IMR-90 (cell line): Measurements from ENCODE around the gene DSE. TPM values are rescaled to one million over a fixed set of nuclear protein-coding genes. Genes with fewer than 3 reads are reported as not detected.

Experiments
- ATAC-seq: fragments of 200-7000 bp; cut with Tn5 transposase; 2 replicates; pipeline ENCODE4 v1.9.1; 2020; ENCODE audit warnings: low read depth, mild to moderate bottlenecking, moderate library complexity
- BruUV-seq: library from RNA; stranded (reverse); fragments of 400-500 nt; replicated peaks from 2 replicates; lab custom pipeline; 2021; lab: Mats Ljungman, UMichigan
- CTCF ChIA-PET: fragments of 300-600 bp; formaldehyde crosslinking; extraction: SDS; loops from one replicate; lab custom pipeline; 2021; ENCODE audit warnings: antibody characterized with exemption; lab: Yijun Ruan, JAX
- POLR2A ChIA-PET: fragments of 300-600 bp; sonication (Branson Sonifier 250); formaldehyde crosslinking; loops from one replicate; lab custom pipeline; 2022; ENCODE audit warnings: antibody characterized with exemption; ENCODE audit not compliant: unreplicated experiment; lab: Charles Lee
- DNase-seq: peaks from one replicate; pipeline ENCODE4 v3.0.0; 2013
- H2AFZ ChIP-seq: replicated peaks from 2 replicates; pipeline ENCODE3; 2013; ENCODE audit warnings: low read length, mild to moderate bottlenecking; ENCODE audit not compliant: poor library complexity
- H2AK5ac ChIP-seq: 2 replicates; pipeline ENCODE4 v1.6.1; 2013; ENCODE audit warnings: low read depth, low read length, inconsistent platforms
- H2AK9ac ChIP-seq: replicated peaks from 2 replicates; pipeline ENCODE3; 2013; ENCODE audit warnings: mild to moderate bottlenecking, low read depth, low read length, moderate library complexity; ENCODE audit not compliant: poor library complexity
- H2BK120ac ChIP-seq: 2 replicates; pipeline ENCODE4 v1.6.1; 2013; ENCODE audit warnings: low read depth, low read length, inconsistent platforms
- H2BK15ac ChIP-seq: 3 replicates; pipeline ENCODE4 v1.6.1; 2013; ENCODE audit warnings: low read depth, low read length, inconsistent platforms
- H2BK20ac ChIP-seq: 2 replicates; pipeline ENCODE4 v1.6.1; 2013; ENCODE audit warnings: low read depth, mild to moderate bottlenecking, inconsistent platforms, low read length, moderate library complexity
- H2BK5ac ChIP-seq: 2 replicates; pipeline ENCODE4 v1.6.1; 2013; ENCODE audit warnings: mild to moderate bottlenecking, low read depth, low read length, inconsistent platforms; ENCODE audit not compliant: poor library complexity, severe bottlenecking
- H3K14ac ChIP-seq: replicated peaks from 2 replicates; pipeline ENCODE4 v1.6.1; 2013; ENCODE audit warnings: low read depth, low read length, inconsistent platforms
- H3K18ac ChIP-seq: 2 replicates; pipeline ENCODE4 v1.6.1; 2013; ENCODE audit warnings: low read depth, low read length, control low read depth
- H3K23ac ChIP-seq: 2 replicates; pipeline ENCODE4 v1.6.1; 2013; ENCODE audit warnings: low read depth, low read length, inconsistent platforms
- H3K27ac ChIP-seq: 2 replicates; pipeline ENCODE4 v1.5.1; 2013; ENCODE audit warnings: mild to moderate bottlenecking, control low read depth, low read length; ENCODE audit not compliant: insufficient read depth
- H3K27me3 ChIP-seq: 2 replicates; pipeline ENCODE4 v1.6.1; 2013; ENCODE audit warnings: low read length; ENCODE audit not compliant: control insufficient read depth, insufficient read depth
- H3K36me3 ChIP-seq: 2 replicates; pipeline ENCODE4 v1.6.1; 2013; ENCODE audit warnings: low read length, mixed read lengths; ENCODE audit not compliant: control insufficient read depth, insufficient read depth
- H3K4ac ChIP-seq: 2 replicates; pipeline ENCODE4 v1.6.1; 2013; ENCODE audit warnings: low read depth, low read length, inconsistent platforms
- H3K4me1 ChIP-seq: 2 replicates; pipeline ENCODE4 v1.6.1; 2013; ENCODE audit warnings: low read length, mixed read lengths; ENCODE audit not compliant: control insufficient read depth, insufficient read depth
- H3K4me2 ChIP-seq: 2 replicates; pipeline ENCODE4 v1.6.1; 2013; ENCODE audit warnings: low read depth, mild to moderate bottlenecking, control low read depth, low read length, moderate library complexity
- H3K4me3 ChIP-seq: 2 replicates; pipeline ENCODE4 v1.5.1; 2013; ENCODE audit warnings: low read depth, mild to moderate bottlenecking, control low read depth, low read length, moderate library complexity; ENCODE audit not compliant: insufficient read depth
- H3K56ac ChIP-seq: 2 replicates; pipeline ENCODE4 v1.6.1; 2013; ENCODE audit warnings: low read length, inconsistent platforms; ENCODE audit not compliant: insufficient read depth; ENCODE audit errors: extremely low read depth
- H3K79me1 ChIP-seq, 2 experiments: 2 replicates each; pipeline ENCODE4 v1.6.1; 2013; ENCODE audit warnings: low read length in 2 of 2, inconsistent platforms in 1 of 2, low read depth in 1 of 2
- H3K9ac ChIP-seq: 2 replicates; pipeline ENCODE4 v1.6.1; 2013; ENCODE audit warnings: low read depth, low read length, control low read depth
- H3K9me1 ChIP-seq: 2 replicates; pipeline ENCODE4 v1.6.1; 2013; ENCODE audit warnings: low read length, inconsistent platforms; ENCODE audit not compliant: insufficient read depth
- H3K9me3 ChIP-seq: 2 replicates; pipeline ENCODE4 v1.6.1; 2013; ENCODE audit warnings: low read length; ENCODE audit not compliant: control insufficient read depth, insufficient read depth
- H4K20me1 ChIP-seq: 2 replicates; pipeline ENCODE4 v1.6.1; 2013; ENCODE audit warnings: low read length, inconsistent platforms; ENCODE audit not compliant: insufficient read depth
- H4K5ac ChIP-seq: 2 replicates; pipeline ENCODE4 v1.6.1; 2013; ENCODE audit warnings: mild to moderate bottlenecking, low read depth, low read length, control low read depth
- H4K8ac ChIP-seq, 2 experiments: 2 replicates each; pipeline ENCODE4 v1.6.1; 2013; ENCODE audit warnings: low read depth in 2 of 2, low read length in 2 of 2, control low read depth in 1 of 2, inconsistent platforms in 1 of 2
- H4K91ac ChIP-seq: 2 replicates; pipeline ENCODE4 v1.6.1; 2013; ENCODE audit warnings: low read depth, low read length, inconsistent platforms; ENCODE audit not compliant: insufficient read depth
- CEBPB ChIP-seq: IDR thresholded peaks from 2 replicates; pipeline ENCODE4 v1.6.1; 2012; ENCODE audit warnings: low read depth, low read length, improper control_type of control experiment
- CHD1 ChIP-seq: IDR thresholded peaks from 2 replicates; pipeline ENCODE4 v1.6.1; 2012; ENCODE audit warnings: low read depth, low read length, improper control_type of control experiment
- WGBS, 2 experiments: methylation state at CpG; one replicate each; pipeline versions ENCODE4 v1.1.5 to v1.1.7; 2013; ENCODE audit warnings: missing lambda C conversion rate in 2 of 2; ENCODE audit not compliant: insufficient read length in 1 of 2; ENCODE audit errors: extremely low coverage in 2 of 2; 5-methylcytosine and 5-hydroxymethylcytosine counted together
- dilution Hi-C: fragments of 300-500 bp; cut with HindIII; formaldehyde crosslinking; loops from one replicate; pipeline ENCODE4 v1.14.3; 2018; ENCODE audit warnings: low sequenced_read_pairs; ENCODE audit not compliant: unreplicated experiment
- in situ Hi-C: fragments of 300-500 bp; cut with MboI; formaldehyde crosslinking; loops from 3 replicates; pipeline ENCODE4 v1.14.3; 2019; ENCODE audit warnings: low sequenced_read_pairs, inconsistent platforms, mixed read lengths
- intact Hi-C: fragments of 100-400 bp; cut with micrococcal nuclease; formaldehyde crosslinking; loops from 2 replicates; pipeline ENCODE4 v1.10.0; 2022
- polyA plus RNA-seq, 3 experiments: library from polyadenylated mRNA; depleted of rRNA; stranded (reverse); fragments of >200 nt; gene quantifications; 2 replicates each; pipeline ENCODE4 v1.2.3, GENCODE V29; 2012; ENCODE audit warnings: low replicate concordance in 1 of 3
- total RNA-seq: library from RNA; depleted of rRNA; stranded (reverse); fragments of >200 nt; gene quantifications from 2 replicates; pipeline ENCODE4 v1.2.3, GENCODE V29; 2012

The DSE gene
- total and polyA plus RNA-seq, 2 of the 4 experiments (the other 2 are of a cell fraction): 48.0 to 154 TPM

DNA sequence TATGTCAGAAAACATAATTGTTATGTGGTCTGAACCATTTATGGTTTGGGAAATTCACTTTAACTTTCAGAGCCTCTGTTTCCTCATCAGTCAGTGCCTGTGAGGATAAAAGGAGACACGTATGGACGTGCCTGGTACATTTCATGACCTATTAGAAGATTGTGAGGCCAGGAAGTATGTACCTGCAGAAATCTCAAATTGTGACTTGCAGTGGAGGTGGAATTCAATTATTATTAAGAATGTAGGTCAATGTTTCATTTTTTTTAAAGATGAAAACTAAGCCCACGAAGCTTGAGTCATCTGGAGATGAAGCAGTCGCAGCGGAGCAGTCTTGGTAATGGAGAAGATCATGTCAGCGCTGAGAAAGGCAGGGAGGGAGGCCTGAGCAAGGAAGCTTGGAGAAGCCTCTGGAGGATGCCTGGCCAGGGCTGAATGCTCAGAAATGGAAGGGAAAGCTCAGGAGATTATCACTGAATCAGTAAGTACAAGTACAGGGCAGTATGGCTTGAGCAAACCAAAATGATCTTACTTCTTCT lies 3.9 kb upstream of the DSE start:
- Histone ChIP-seq H4K91ac (no peak overlapping the region), H2AFZ (no peak overlapping the region), H3K18ac (no peak overlapping the region), H3K4me3 (no peak overlapping the region), H2BK5ac (no peak overlapping the region), H4K5ac (no peak overlapping the region), H3K4me2 (no peak overlapping the region), H2BK15ac (no peak overlapping the region), H3K9ac (no peak overlapping the region), H3K4me1 (peaks cover 2% of the 10 kb centered on the region), H3K79me1 (peaks cover 11 to 19% of the 10 kb centered on the region in 2 experiments), H2AK9ac (no peak overlapping the region), H3K14ac (no peak overlapping the region), H3K9me3 (no peaks in the 10 kb centered on the region), H2BK120ac (no peak overlapping the region), H3K56ac (no peak overlapping the region), H3K23ac (no peak overlapping the region), H3K27ac (no peak overlapping the region), H2BK20ac (no peak overlapping the region), H4K8ac (no peak overlapping the region), H3K27me3 (no peaks in the 10 kb centered on the region), H3K36me3 (no peaks in the 10 kb centered on the region), H3K4ac (no peak overlapping the region), H4K20me1 (no peaks in the 10 kb centered on the region; the same call in none of the 2 replicates), H2AK5ac (no peak overlapping the region), H3K9me1 (no peaks in the 10 kb centered on the region)
- 100% methylated on average over 5 of the region's 6 CpGs; no CpG with 5 or more reads in 1 of the 2 experiments for WGBS, 2 experiments
- no peak for ATAC-seq
- intact Hi-C loops (no loop called here), dilution Hi-C loops (no loop called here), in situ Hi-C loops (no loop called here)
- no TSS peak for BruUV-seq
- ChIA-PET POLR2A (no interaction called here), CTCF (interaction anchor here (0.5 to 2.5 kb wide), 2 partner anchors 44 to 79 kb away, joined by 4 to 9 read pairs; no protein-coding TSS in a partner anchor)
- DNase-seq: no peak
- TF ChIP-seq CHD1 (no peak), CEBPB (no peak)
